NT2/D1 (cell line): ENCODE results near the gene TECPR2.
"Not testable (repeated sequence)": the region's sequence is repeated elsewhere in the genome, so short reads cannot be mapped to it uniquely, and the experiment has no call there.

Experiments used
- YY1 ChIP-seq: IDR thresholded peaks from 2 replicates; pipeline ENCODE4 v1.6.1; 2011; ENCODE audit not compliant: insufficient read length, insufficient read depth
- ZNF274 ChIP-seq: IDR thresholded peaks from 2 replicates; pipeline ENCODE4 v1.6.1; 2011; ENCODE audit warnings: mild to moderate bottlenecking, low read depth, low read length

- not testable (repeated sequence) for TF ChIP-seq ZNF274, YY1
Observed at GRCh38 chr14:102541029-102541491, 178.3 kb downstream of the TECPR2 start.
